Measurements from ENCODE around the gene USP15.
"Not testable (repeated sequence)": the region's sequence is repeated elsewhere in the genome, so short reads cannot be mapped to it uniquely, and the experiment has no call there.

Gene USP15

GRCh38 chr12:62323386-62323785 lies 63.2 kb downstream of the USP15 start:
- no peak for DNase-seq (ENCODE audit: low spot score)

DNA sequence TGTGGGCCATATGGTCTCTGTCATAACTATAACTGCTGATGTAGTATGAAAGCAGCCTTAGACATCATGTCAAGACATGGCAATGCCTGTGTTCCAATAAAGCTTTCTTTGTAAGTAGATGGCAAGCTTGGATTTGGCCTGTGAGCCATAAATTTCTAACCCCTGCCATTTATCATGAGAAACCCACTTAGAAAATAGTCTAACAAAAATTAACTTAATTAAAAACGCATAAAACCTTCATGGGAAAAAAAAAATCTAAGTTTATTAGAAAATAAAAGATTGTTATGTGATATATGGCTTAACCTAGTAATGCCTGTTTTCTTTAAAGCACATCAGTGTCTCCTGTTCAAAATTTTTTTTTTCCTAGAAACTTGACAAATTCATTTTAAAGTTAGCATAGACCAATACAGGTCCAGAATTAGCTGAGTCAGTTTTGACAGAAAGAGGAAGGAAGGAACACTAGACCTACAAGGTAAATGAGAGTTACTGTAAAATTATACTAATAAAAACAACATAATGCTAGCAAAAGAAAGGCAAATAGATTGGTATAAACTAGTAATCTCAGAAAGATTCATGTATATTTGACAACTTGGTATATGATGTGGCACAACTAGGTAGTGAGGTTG lies 68.2 kb downstream of the USP15 start:
- DNase-seq (ENCODE audit: low spot score), result no peak

DNA sequence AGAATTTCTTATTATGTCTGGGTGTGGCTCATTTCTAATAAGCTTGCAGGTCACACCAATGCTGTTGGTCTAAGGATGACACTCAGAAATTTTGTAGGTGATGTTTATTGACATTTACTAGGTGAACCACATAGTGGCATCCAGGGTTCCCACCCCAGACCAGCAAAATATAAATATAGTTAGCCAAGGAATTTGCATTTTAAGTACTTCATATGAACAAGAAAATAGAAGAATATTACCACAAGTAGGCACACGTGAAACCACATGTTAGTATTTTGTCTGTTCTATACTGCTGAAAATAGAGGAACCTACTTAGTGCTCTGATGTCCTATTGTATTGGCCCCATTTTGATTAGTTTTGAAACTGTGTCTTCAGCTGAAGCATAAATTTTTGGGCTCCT lies 71.1 kb downstream of the USP15 start:
- no peak for DNase-seq (ENCODE audit: low spot score)

DNA sequence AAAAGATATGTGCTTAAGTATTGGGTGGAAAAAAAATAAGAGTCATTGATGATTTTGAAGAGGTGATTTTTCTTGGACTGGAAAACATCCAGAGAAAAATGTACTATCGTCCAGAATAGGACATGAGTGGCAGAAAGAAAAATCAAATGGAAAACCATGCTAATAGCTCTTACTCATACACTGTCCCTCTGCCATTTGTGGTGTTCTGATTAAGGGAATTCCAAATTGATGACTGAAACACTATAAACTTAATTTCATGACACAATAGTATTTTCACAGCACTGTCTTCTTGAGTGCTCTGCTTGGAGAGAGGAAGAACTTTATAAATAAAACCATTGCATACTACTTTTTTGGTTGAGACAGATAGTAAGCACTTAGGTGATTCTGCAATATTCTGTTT lies 72.4 kb downstream of the USP15 start:
- no peak for DNase-seq (ENCODE audit: low spot score)

DNA sequence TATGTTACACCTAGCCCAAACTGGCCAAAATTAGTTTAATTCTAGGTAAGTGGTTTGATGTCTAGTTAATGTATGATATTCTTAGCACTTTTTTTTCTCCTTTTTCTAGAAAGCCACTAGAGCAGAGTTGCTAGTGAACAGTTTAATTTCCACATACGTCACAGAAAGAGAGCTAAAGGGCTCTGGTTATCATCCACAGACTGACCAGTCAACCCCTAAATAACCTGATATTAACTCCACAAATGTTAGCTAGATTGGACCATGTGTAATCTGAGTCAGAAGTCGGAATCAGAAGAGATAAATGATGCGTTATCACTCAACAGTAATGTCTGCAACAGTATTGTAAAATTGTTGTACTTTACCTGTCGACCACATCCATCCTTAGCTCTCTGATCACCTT lies 74.9 kb downstream of the USP15 start:
- DNase-seq (ENCODE audit: low spot score), result no peak

DNA sequence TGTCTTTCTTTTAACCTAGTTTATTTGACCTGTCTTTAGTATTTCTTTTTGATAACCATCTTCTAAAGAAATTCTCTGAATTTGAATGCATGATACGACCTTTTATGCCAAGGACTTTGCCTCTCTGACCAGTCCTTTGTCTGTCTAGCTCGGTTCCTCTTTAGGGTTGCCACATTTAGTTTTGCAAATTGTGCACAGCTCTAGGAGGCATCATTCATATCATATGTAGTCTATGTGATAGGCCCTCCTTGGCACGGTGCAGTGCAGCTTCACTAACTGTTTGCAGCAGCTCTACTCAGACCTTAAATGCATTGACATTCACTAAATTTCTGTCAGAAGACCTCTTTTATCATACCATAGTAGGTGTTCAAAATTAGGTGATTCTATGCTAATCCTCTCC lies 75.6 kb downstream of the USP15 start:
- DNase-seq (ENCODE audit: low spot score), result no peak

- DNase-seq (ENCODE audit: low spot score), result not testable (repeated sequence)
Measured at GRCh38 chr12:62337643-62338042, 77.4 kb downstream of the USP15 start.

- DNase-seq (ENCODE audit: low spot score), result not testable (repeated sequence)
Measured at GRCh38 chr12:62342614-62343303, 82.6 kb downstream of the USP15 start.

GRCh38 chr12:62343304-62344120 lies 83.3 kb downstream of the USP15 start:
- not testable (repeated sequence) for DNase-seq (ENCODE audit: low spot score)

DNA sequence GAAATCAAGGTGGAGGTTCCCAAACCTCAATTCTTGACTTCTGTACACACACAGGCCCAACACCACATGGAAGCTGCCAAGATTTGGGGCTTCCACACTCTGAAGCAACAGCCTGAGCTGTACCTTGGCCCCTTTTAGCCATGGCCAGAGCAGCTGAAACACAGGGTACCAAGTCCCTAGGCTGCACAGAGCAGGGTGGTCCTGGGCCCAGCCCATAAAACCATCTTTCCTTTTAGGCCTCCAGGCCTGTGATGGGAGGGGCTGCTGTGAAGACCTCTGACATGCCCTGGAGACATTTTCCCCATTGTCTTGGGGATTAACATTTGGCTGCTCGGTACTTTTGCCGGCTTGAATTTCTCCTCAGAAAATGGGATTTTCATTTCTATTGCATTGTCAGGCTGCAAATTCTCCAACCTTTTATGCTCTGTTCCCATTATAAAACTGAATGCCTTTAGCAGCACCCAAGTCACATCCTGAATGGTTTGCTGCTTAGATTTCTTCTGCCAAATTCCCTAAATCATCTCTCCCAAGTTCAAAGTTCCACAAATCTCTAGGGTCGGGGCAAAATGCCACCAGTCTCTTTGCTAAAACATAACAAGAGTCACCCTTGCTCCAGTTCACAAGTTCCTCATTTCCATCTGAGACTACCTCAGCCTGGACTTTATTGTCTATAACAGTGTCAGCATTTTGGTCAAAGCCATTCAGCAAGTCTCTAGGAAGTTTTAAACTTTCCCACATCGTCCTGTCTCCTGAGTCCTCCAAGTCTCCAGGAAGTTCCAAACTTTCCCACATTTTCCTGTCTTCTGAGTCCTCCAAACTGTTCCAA lies 84.7 kb downstream of the USP15 start:
- DNase-seq (ENCODE audit: low spot score), result not testable (repeated sequence)

DNA sequence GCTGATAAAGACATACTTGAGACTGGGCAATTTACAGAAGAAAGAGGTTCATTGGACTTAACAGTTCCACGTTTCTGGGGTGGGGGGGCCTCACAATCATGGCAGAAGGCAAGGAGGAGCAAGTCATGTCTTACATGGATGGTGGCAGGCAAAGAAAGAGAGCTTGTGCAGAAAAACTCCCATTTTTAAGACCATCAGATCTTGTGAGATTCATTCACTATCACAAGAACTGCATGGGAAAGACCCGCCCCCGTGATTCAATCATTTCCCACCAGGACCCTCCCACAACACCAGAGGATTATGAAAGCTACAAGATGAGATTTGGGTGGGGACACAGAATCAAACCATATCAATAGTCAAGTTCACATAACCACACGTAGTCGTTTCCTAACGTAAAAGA lies 85.5 kb downstream of the USP15 start:
- no peak for DNase-seq (ENCODE audit: low spot score)

DNA sequence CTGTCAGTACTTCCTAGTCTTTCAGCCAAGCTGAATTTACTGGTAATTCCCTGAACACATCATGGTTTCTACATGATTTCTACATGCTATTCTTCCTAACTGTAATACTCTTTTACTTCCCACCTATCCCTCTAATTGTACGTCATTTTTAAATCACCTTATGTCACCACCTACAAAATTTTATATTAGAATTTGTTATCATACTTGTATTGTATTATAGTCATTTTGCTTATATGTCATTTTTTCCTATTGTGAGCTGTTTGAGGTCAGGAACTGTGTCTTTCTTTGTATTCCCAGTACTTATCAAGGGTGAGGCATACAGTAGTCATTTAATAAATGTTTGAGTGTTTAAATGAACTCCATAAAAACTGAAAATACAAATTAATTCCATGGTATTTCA lies 86.6 kb downstream of the USP15 start:
- no peak for DNase-seq (ENCODE audit: low spot score)

DNA sequence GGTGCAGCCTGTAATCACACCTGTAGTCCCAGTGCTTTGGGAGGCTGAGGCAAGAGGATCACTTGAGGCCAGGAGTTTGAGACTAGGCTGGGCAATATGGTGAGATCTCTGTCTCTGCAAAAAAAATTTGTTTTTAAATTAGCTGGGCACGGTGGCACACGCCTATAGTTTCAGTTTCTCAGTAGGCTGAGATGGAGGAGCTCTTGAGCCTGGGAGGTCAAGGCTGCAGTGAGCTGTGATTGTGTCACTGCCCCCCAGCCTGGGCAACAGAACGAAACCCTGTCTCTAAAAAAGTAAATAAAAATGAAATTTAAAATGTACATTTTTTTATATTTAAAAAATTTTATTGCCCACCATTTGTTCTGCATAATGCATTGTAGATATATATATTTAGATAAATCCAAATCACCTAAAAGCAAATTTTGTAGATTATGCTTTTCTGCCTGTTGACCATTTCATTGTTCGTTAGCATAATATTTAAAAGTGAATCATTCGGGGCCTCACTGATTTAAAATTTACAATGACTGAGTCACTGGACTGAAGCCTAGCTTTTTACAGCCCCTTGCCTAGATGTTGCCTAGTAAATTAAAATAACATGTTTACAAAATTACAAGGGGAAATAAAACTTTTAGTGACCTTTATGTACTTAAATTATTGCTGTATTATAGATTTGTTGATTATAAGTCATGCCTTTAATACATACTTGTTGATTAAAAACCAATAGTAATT lies 87.9 kb downstream of the USP15 start:
- no peak for DNase-seq (ENCODE audit: low spot score)

DNA sequence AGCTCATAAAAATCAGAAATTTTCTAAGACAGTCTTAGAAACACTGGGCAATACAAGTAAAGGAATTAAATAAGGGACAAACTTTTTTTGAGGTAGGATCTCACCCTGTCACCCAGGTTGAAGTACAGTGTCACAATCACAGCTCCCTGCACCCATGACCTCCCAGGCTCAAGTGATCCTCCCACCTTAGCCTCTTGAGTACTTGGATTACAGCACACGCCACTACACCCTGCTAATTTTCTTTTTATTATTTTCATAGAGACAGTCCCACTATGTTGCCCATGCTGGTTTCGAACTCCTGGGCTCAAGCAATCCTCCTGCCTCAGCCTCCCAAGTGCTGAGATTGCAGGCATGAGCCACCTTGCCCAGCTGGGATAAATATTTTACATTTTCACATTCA lies 90.3 kb downstream of the USP15 start:
- DNase-seq (ENCODE audit: low spot score), result no peak

- DNase-seq (ENCODE audit: low spot score), result no peak
Measured at GRCh38 chr12:62351326-62351725, 91.1 kb downstream of the USP15 start.

- no peak for DNase-seq (ENCODE audit: low spot score)
Measured at GRCh38 chr12:62361048-62361447, 100.8 kb downstream of the USP15 start.

- DNase-seq (ENCODE audit: low spot score), result no peak
Measured at GRCh38 chr12:62363506-62363905, 103.3 kb downstream of the USP15 start.

DNA sequence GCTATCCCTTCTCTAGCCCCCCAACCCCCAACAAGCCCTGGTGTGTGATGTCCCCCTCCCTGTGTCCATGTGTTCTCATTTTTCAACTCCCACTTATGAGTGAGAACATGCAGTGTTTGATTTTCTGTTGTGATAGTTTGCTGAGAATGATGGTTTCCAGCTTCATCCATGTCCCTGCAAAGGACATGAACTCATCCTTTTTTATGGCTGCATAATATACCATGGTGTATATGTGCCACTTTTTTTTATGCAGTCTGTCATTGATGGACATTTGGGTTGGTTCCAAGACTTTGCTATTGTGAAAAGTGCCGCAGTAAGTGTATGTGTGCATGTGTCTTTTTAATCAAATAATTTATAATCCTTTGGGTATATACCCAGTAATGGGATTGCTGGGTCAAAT lies 104.5 kb downstream of the USP15 start:
- not testable (repeated sequence) for DNase-seq (ENCODE audit: low spot score)

DNA sequence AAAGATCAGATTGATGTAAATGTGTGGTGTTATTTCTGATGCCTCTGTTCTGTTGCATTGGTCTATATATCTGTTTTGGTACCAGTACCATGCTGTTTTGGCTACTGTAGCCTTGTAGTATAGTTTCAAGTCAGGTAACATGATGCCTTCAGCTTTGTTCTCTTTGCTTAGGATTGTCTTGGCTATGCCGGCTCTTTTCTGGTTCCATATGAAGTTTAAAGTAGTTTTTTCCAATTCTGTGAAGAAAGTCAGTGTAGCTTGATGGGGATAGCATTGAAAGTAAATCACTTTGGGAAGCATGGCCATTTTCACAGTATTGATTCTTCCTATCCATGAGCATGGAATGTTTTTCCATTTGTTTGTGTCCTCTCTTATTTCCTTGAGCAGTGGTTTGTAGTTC lies 105.6 kb downstream of the USP15 start:
- not testable (repeated sequence) for DNase-seq (ENCODE audit: low spot score)

- DNase-seq (ENCODE audit: low spot score), result not testable (repeated sequence)
Measured at GRCh38 chr12:62368430-62369223, 108.4 kb downstream of the USP15 start.

- no peak for DNase-seq (ENCODE audit: low spot score)
Measured at GRCh38 chr12:62370189-62370588, 110.0 kb downstream of the USP15 start.

All from cerebellar cortex (tissue), 1 donor.